HL-60 (cell line): Measurements from ENCODE around the gene AAMP.

Source experiments
- CTCF ChIP-seq: IDR thresholded peaks from one replicate; pipeline ENCODE4 v1.5.1; 2011; ENCODE audit warnings: low read length, control low read depth, inconsistent platforms; ENCODE audit not compliant: insufficient read depth
- POLR2AphosphoS5 ChIP-seq: IDR thresholded peaks from 2 replicates; pipeline ENCODE4 v1.6.1; 2012; ENCODE audit warnings: low read depth
- REST ChIP-seq: IDR thresholded peaks from 2 replicates; pipeline ENCODE4 v1.6.1; 2012; ENCODE audit warnings: low read depth; ENCODE audit not compliant: insufficient replicate concordance

- peak; percentile 5 for TF ChIP-seq CTCF
- no peak for TF ChIP-seq REST
- 0 out of 2 replicates have a peak, but pooled peaks have one; percentile 15 for TF ChIP-seq POLR2AphosphoS5
Measured at GRCh38 chr2:218292048-218293014, 22.4 kb upstream of the AAMP start, which contains the start of gene TMBIM1.
